Measurements from ENCODE around the gene SORCS3. TPM values are rescaled to one million over a fixed set of nuclear protein-coding genes. Genes with fewer than 3 reads are reported as not detected.
A peak's percentile ranks its signal among the peaks of the same experiment; 100 is the strongest.

Gene SORCS3
- total RNA-seq (ENCODE audit: low replicate concordance): 0.26 and 0.34 TPM in 2 replicates

GRCh38 chr10:104641187-104641936 lies at the start of gene SORCS3:
SORCS3 (plus strand) TSS chr10:104641290.
- H4K20me1 ChIP-seq (ENCODE audit: low read depth): no peaks in the 10 kb centered on the region

GRCh38 chr10:104591441-104591840 lies 49.6 kb upstream of the SORCS3 start:
- no peaks in the 10 kb centered on the region for H3K36me3 ChIP-seq
- H3K9me3 ChIP-seq (ENCODE audit: low read depth): no peaks in the 10 kb centered on the region
- no peak overlapping the region for H2AFZ ChIP-seq (replicated peaks)
- H4K20me1 ChIP-seq (ENCODE audit: low read depth): no peaks in the 10 kb centered on the region
- no peak for DNase-seq (ENCODE audit: low spot score)
- H3K4me3 ChIP-seq: no peak overlapping the region
- no peak overlapping the region for H3K27ac Mint-ChIP-seq
- peaks cover 7% of the 10 kb centered on the region for H3K4me1 Mint-ChIP-seq
- H3K36me3 Mint-ChIP-seq: no peaks in the 10 kb centered on the region
- no peak overlapping the region for H3K4me2 ChIP-seq
- H3K9ac ChIP-seq: no peak overlapping the region
- no peak overlapping the region for H3K27ac ChIP-seq
- TF ChIP-seq EZH2phosphoT487 (IDR thresholded peaks at IDR 0.05): no peak
- TF ChIP-seq EZH2 (IDR thresholded peaks at IDR 0.05): no peak
- no peak for TF ChIP-seq CTCF (IDR thresholded peaks at IDR 0.05)
- H3K79me2 ChIP-seq (ENCODE audit: low read depth): no peaks in the 10 kb centered on the region
- H3K9me3 Mint-ChIP-seq: no peaks in the 10 kb centered on the region
- no peaks in the 10 kb centered on the region for H3K4me1 ChIP-seq
- H3K4me3 Mint-ChIP-seq: no peak overlapping the region
- H3F3A ChIP-seq (ENCODE audit: low read depth): no peaks in the 10 kb centered on the region
- no peaks in the 10 kb centered on the region for H3K27me3 Mint-ChIP-seq (ENCODE audit: insufficient read depth, low read depth)
- no peaks in the 10 kb centered on the region for H3K27me3 ChIP-seq

More at GRCh38 chr10:104641187-104641936, at the start of gene SORCS3:
- Mint-ChIP-seq H3K27ac (no peak within 1 kb of the TSS), H3K4me1 (peaks cover 13% of the 10 kb centered on the region), H3K36me3 (no peaks in the 10 kb centered on the region), H3K27me3 (ENCODE audit: insufficient read depth, low read depth) (peaks cover 53% of the 10 kb centered on the region), H3K9me3 (no peaks in the 10 kb centered on the region), H3K4me3 (peak within 1 kb of the TSS; percentile 91)
- peaks cover 15% of the 10 kb centered on the region for H3F3A ChIP-seq (ENCODE audit: low read depth)
- H3K27me3 ChIP-seq: peaks cover 100% of the 10 kb centered on the region
- no peak within 1 kb of the TSS for H3K27ac ChIP-seq
- H3K36me3 ChIP-seq: no peaks in the 10 kb centered on the region
- peak within 1 kb of the TSS; percentile 90 for H2AFZ ChIP-seq (replicated peaks)
- H3K4me2 ChIP-seq: peak within 1 kb of the TSS; percentile 98
- TF ChIP-seq CTCF (IDR thresholded peaks at IDR 0.05) (no peak), EZH2 (IDR thresholded peaks at IDR 0.05) (peak; percentile 90), EZH2phosphoT487 (IDR thresholded peaks at IDR 0.05) (peak; percentile 71)
- peak within 1 kb of the TSS; percentile 56 for H3K4me3 ChIP-seq
- no peaks in the 10 kb centered on the region for H3K79me2 ChIP-seq (ENCODE audit: low read depth)
- peaks cover 15% of the 10 kb centered on the region for H3K4me1 ChIP-seq
- no peaks in the 10 kb centered on the region for H3K9me3 ChIP-seq (ENCODE audit: low read depth)
- no peak within 1 kb of the TSS for H3K9ac ChIP-seq
- DNase-seq (ENCODE audit: low spot score): peak; percentile 70

DNA sequence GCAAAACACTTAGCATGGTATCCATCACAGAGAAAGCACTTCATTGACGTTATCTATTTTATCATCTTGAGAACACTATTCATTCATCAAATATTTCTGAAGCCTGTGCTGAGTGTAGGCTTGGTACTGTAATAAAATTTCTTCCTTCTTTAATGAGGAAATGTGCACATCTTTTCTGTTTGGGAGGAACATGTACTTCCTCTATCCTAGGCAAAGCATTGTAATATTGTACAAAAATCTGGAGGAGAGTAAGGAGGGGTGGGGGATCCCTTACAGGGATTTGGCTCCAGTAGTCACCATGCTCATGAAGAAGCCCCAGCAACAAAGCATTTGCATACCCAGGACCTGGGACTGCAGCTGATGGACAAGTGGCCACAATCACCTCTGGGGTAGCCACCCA lies 39.9 kb upstream of the SORCS3 start:
- Histone ChIP-seq H3K27ac (no peak overlapping the region), H3K36me3 (no peaks in the 10 kb centered on the region), H3K9me3 (ENCODE audit: low read depth) (no peaks in the 10 kb centered on the region), H2AFZ (replicated peaks) (no peak overlapping the region), H3K4me1 (peaks cover 7% of the 10 kb centered on the region), H3K27me3 (no peaks in the 10 kb centered on the region), H3K79me2 (ENCODE audit: low read depth) (no peaks in the 10 kb centered on the region), H3K9ac (no peak overlapping the region), H3K4me2 (no peak overlapping the region), H3K4me3 (no peak overlapping the region), H3F3A (ENCODE audit: low read depth) (peaks cover 9% of the 10 kb centered on the region), H4K20me1 (ENCODE audit: low read depth) (no peaks in the 10 kb centered on the region)
- DNase-seq (ENCODE audit: low spot score): no peak
- no peaks in the 10 kb centered on the region for H3K9me3 Mint-ChIP-seq
- H3K36me3 Mint-ChIP-seq: no peaks in the 10 kb centered on the region
- H3K27me3 Mint-ChIP-seq (ENCODE audit: insufficient read depth, low read depth): no peaks in the 10 kb centered on the region
- no peaks in the 10 kb centered on the region for H3K4me1 Mint-ChIP-seq
- no peak overlapping the region for H3K27ac Mint-ChIP-seq
- no peak overlapping the region for H3K4me3 Mint-ChIP-seq
- no peak for TF ChIP-seq EZH2phosphoT487 (IDR thresholded peaks at IDR 0.05)
- no peak for TF ChIP-seq CTCF (IDR thresholded peaks at IDR 0.05)
- TF ChIP-seq EZH2 (IDR thresholded peaks at IDR 0.05): no peak

Data from neural progenitor cell (in vitro differentiated cells).